HG03460 (cell line): ENCODE results near the gene LRRC10B.
"Not testable (repeated sequence)": the region's sequence is repeated elsewhere in the genome, so short reads cannot be mapped to it uniquely, and the experiment has no call there.

Source experiments
- ATAC-seq: cut with Tn5 transposase; IDR thresholded peaks from one replicate; pipeline ENCODE4 v1.9.1; 2021; ENCODE audit not compliant: unreplicated experiment

Gene LRRC10B

DNA sequence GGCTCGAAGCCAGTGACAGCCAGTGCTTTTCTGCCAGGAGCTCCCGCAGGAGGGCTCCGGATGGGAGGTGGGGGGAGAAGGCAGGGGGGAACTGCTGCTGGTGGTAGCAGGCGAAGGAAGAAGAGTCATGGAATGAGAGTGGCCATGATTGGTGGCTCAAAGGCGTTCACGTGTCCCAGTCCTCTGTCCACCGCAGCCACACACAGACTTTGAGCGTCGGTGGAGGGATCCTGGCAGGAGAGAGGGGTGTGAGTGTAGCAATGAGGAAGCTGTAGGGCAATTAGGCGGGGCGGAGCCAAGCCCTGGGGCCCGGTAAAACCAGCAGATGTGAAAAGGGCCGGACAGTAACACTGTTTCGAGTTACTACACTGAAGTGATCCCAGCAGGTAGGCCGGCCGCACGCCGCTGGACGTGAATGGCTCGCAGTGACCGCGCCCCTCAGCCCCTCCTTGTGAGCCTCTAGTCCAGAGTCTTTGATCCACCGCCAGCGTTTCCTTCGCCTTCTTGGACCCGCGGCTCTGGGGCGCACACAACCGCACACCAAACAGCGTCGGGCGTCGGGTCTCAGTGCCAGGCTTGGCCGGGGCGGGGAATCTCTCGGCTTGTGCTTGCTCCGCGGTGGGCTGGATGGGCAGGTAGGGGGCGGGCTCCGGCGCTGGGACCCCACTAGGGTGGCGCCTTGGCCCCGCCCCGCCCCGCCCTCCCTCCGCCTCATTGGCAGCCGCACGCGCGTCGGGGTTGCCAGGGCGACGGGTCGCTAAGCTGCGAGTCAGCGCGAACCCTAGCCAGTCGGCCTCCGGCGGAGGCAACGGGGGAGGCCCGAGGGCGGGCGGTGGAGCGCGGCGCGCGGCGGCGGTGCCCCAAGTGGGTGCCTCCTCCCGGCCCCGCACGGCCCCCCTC, at the start of gene LRRC10B:
Gene LRRC10B, plus strand, starts transcription at position 788 of the 900 bp plus-strand sequence. CDS start 250 bp downstream, outside the sequence.
- no peak for ATAC-seq

GRCh38 chr11:61460474-61460881, 48.1 kb upstream of the LRRC10B start:
- ATAC-seq, result no peak

- ATAC-seq, result no peak
These were observed 47.6 kb upstream of the LRRC10B start for GRCh38 chr11:61460986-61461385.

- ATAC-seq, result not testable (repeated sequence)
These were observed 40.9 kb upstream of the LRRC10B start for GRCh38 chr11:61467602-61468001.

DNA sequence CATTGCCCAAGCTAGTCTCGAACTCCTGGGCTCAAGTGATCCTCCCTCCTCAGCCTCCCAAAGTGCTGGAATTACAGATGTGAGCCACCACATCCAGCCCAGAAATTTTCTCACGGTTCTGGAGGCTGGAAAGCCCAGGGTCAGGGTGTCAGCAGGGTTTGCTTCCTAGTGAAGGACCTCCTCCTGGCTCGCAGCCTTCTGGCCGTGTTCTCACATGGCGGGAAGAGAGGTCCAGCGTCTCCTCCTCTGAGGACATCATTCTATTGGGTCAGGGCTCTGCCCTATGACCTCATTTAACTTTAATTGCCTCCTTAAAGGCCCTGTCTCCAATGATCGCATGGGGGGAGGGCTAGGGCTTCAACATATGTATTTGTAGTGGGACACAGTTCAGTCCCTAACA, 40.5 kb upstream of the LRRC10B start:
- no peak for ATAC-seq

- no peak for ATAC-seq
These were observed 36.3 kb upstream of the LRRC10B start for GRCh38 chr11:61472282-61472681.

- ATAC-seq, result no peak
These were observed 35.7 kb upstream of the LRRC10B start for GRCh38 chr11:61472868-61473267.

DNA sequence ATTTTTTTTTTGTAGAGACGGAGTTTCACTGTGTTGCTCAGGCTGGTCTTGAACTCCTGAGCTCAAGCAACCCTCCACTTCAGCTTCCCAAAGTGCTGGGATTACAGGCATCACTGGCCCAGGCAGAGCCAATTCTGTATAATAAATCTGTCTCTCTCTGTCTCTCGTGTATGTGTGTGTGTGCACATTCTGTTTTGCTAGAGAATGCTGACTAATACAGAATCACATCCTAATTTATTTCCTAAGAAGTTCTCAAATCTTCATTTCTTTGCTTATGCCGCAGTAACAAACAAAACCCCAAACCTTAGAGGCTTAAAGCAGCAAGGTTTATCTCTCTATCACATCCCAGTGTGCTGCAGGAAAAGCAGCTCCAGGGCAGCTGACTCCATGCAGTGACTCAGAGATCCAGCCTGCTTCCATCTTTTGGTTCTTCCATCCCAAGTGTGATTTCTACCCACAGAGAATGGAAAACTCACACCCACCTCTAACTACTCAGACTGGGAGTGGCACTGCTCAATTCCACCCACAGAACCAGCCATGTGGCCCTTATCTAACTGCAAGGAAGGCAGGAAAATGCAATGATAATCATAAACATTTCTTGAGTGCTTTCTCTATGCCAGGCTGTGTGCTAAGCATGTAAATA, 35.1 kb upstream of the LRRC10B start:
- ATAC-seq, result no peak

GRCh38 chr11:61474013-61474643, 34.4 kb upstream of the LRRC10B start:
- no peak for ATAC-seq

DNA sequence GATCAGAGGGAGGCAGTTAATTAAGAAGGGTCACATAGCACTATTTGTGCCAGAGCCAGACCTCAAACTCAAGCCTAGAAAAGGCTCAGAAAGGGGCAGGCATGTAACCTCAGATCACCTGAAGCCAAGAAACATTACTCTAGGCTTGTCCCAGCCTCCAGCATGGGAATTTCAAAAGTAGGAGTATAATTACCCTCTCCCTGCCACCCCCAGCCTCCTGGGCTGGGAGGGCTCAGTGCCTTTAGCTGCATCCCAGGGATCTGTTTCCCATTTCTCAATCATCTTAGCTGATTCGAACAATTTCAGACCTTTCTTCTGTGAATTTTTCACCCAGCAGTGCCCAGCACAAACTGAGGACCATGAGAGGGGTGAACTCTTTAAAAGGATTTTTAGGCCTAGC, 33.1 kb upstream of the LRRC10B start:
- ATAC-seq, result no peak

DNA sequence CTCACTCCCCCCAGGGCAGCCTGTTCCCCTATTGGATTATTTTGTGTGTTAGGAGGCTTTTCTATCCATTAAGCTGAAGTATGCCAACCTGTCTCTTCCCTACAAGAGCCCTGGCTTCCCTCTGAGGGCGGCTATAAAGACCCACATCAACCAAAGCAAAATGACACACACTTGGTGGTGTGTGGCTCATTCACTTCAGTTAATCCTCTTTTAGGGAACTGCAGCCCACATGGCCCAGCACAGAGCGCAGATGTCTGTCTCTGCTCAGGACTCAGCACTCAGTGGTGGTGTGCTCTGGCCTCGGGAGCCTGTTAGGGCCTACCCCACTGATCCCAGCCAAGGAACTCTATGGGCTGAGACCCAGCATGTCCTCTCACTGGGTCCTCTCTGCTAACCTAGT, 32.2 kb upstream of the LRRC10B start:
- no peak for ATAC-seq

GRCh38 chr11:61477126-61477525, 31.4 kb upstream of the LRRC10B start:
- no peak for ATAC-seq

- no peak for ATAC-seq
These were observed 30.8 kb upstream of the LRRC10B start for GRCh38 chr11:61477727-61478148.

DNA sequence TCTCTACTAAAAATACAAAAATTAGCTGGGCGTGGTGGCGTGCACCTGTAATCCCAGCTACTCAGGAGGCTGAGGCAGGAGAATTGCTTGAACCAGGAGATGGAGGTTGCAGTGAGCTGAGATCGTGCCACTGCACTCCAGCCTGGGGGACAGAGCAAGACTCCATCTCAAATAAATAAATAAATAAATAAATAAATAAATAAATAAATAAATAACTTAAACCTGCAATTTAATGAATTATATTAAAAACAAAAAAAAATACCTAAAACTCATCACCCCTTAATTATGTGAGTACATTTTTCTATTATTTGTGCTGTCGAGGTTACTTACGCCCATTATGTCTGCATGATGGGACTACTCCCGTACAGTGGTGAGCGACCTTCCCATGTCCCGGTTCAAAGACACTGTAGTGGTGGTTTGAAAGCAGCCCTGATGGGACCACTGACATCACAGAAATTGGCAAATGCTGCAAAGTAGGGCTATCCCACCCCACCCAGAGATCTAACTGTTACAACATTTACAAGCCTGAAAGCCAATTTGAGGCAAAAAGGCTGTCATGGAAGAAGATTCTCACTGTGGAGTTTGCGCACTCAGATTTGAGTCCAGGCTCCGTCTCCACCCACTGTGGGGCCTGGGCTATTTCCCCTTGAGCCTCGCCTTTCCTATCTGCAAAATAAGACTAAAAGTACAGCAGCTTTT, 29.0 kb upstream of the LRRC10B start:
- ATAC-seq, result not testable (repeated sequence)

- no peak for ATAC-seq
These were observed 28.1 kb upstream of the LRRC10B start for GRCh38 chr11:61480261-61480993.

- ATAC-seq, result no peak
These were observed 27.6 kb upstream of the LRRC10B start for GRCh38 chr11:61480994-61481335.

- no peak for ATAC-seq
These were observed 26.7 kb upstream of the LRRC10B start for GRCh38 chr11:61481806-61482205.

GRCh38 chr11:61482513-61482912, 26.0 kb upstream of the LRRC10B start:
- ATAC-seq, result no peak

DNA sequence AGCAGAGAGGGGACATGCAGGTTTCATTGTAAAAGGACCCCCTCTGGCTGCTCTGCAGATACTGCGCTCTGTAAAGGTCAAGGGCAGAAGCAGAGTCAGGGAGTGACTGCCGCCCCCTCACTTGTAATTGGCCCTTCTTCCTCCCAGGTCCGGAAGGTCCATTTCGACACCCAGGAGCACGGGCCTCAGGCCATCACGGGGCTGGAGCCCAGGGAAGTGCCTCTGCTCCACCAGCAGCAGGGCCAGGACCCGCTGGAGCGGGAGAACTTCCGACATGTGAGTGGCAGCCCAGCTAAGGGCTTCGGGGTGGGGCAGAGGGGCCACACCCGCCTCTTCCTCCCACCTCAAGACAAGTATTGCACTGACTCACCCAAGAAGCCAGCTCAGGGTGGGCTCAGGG, 24.0 kb upstream of the LRRC10B start:
- no peak for ATAC-seq

DNA sequence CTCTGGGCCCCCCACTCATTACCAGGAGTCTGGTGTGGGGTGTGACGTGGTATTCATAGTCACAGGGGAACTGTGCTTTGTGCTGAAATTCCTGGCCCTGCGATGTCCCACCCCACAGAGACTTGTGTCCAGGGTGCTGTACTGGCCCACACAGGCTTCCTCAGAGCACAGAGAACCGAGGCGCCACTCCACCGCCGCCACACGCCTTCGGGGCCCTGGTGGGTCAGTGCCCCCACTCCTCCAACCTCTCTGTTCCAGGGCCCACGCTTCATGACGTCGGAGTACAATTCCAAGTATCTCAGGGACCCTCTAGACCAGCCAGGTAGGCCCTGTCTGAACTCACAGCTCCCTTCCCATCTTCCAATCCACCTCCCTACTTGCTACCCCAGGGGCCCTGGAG, 23.5 kb upstream of the LRRC10B start:
- no peak for ATAC-seq
